Osteoblast (primary cell): Measurements from ENCODE around the gene DNM1L. TPM values are rescaled to one million over a fixed set of nuclear protein-coding genes. Genes with fewer than 3 reads are reported as not detected.
"Not testable (repeated sequence)": the region's sequence is repeated elsewhere in the genome, so short reads cannot be mapped to it uniquely, and the experiment has no call there.

ENCODE experiments used
- DNase-seq: peaks from one replicate; pipeline ENCODE4 v3.0.0; 2011; ENCODE audit warnings: low spot score, mixed read lengths; ENCODE audit not compliant: insufficient read length; ENCODE audit errors: missing footprints
- H2AFZ ChIP-seq: 2 replicates; pipeline ENCODE4 v1.6.0; 2011; ENCODE audit warnings: mild to moderate bottlenecking, low read length
- H3K27ac ChIP-seq: 2 replicates; pipeline ENCODE4 v1.5.1; 2011; ENCODE audit warnings: mild to moderate bottlenecking, low read depth, low read length, moderate library complexity
- H3K27me3 ChIP-seq: 2 replicates; pipeline ENCODE4 v1.6.0; 2012; ENCODE audit warnings: mild to moderate bottlenecking, control low read depth, inconsistent platforms, low read length, moderate library complexity; ENCODE audit not compliant: insufficient read depth
- H3K36me3 ChIP-seq: 2 replicates; pipeline ENCODE4 v1.5.1; 2011; ENCODE audit warnings: mild to moderate bottlenecking, low read length, control low read depth, moderate library complexity; ENCODE audit not compliant: insufficient read depth
- H3K4me1 ChIP-seq: 2 replicates; pipeline ENCODE4 v1.5.1; 2011; ENCODE audit warnings: mild to moderate bottlenecking, low read length, control low read depth, moderate library complexity; ENCODE audit not compliant: insufficient read depth
- H3K4me2 ChIP-seq: 2 replicates; pipeline ENCODE4 v1.6.0; 2011; ENCODE audit warnings: mild to moderate bottlenecking, low read length; ENCODE audit not compliant: insufficient read depth
- H3K4me3 ChIP-seq: fragments of 200-600 bp; sonication (generic); 3 replicates; pipeline ENCODE4 v1.5.1; 2012; ENCODE audit warnings: mild to moderate bottlenecking, low read length, inconsistent platforms; ENCODE audit not compliant: insufficient read depth
- H3K79me2 ChIP-seq: 2 replicates; pipeline ENCODE4 v1.6.0; 2012; ENCODE audit warnings: mild to moderate bottlenecking, low read length, control low read depth, inconsistent platforms; ENCODE audit not compliant: insufficient read depth
- H3K9me3 ChIP-seq: 2 replicates; pipeline ENCODE4 v1.5.1; 2011; ENCODE audit warnings: low read depth, low read length, control low read depth
- H4K20me1 ChIP-seq: 2 replicates; pipeline ENCODE4 v1.6.0; 2012; ENCODE audit warnings: mild to moderate bottlenecking, low read length, control low read depth; ENCODE audit not compliant: insufficient read depth
- total RNA-seq: library from RNA; depleted of rRNA; stranded (reverse); fragments of >200 nt; gene quantifications from 2 replicates; pipeline ENCODE4 v1.2.3, GENCODE V29; 2012
- TF ChIP-seq, protein P1 (sequence below): IDR thresholded peaks from 2 replicates; pipeline ENCODE4 v1.5.1; 2011; ENCODE audit warnings: mild to moderate bottlenecking, low read depth, low read length, moderate library complexity; ENCODE audit errors: extremely low read depth

The DNM1L gene
- total RNA-seq, 1 donor, result 74.9 TPM

DNA sequence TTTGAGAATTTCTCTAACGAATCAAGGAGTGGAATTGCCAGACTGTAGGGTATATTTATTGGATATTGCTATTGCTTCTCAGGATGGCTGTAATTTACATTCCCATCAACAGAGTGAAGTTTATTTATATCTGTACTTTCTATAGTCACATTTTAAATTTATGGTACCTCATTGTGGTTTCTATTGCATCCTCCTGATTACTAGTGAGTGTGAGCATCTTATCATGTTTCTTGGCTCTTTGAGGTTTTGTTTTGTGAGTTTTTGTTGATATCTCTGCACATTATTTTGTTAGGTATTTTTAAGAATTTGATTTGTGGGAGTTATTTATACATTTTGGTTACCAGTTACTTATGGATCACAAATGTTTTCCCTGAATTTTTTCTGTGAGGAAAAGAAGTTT, 13.9 kb downstream of the DNM1L start:
- Histone ChIP-seq H3K4me1 (no peaks in the 10 kb centered on the region), H3K27me3 (no peaks in the 10 kb centered on the region), H3K4me2 (no peak overlapping the region), H3K4me3 (no peak overlapping the region), H4K20me1 (peaks cover 12% of the 10 kb centered on the region), H3K27ac (no peak overlapping the region), H3K36me3 (no peaks in the 10 kb centered on the region), H3K79me2 (peaks cover 96% of the 10 kb centered on the region), H3K9me3 (no peaks in the 10 kb centered on the region), H2AFZ (no peak overlapping the region)
- TF ChIP-seq, protein P1, sequence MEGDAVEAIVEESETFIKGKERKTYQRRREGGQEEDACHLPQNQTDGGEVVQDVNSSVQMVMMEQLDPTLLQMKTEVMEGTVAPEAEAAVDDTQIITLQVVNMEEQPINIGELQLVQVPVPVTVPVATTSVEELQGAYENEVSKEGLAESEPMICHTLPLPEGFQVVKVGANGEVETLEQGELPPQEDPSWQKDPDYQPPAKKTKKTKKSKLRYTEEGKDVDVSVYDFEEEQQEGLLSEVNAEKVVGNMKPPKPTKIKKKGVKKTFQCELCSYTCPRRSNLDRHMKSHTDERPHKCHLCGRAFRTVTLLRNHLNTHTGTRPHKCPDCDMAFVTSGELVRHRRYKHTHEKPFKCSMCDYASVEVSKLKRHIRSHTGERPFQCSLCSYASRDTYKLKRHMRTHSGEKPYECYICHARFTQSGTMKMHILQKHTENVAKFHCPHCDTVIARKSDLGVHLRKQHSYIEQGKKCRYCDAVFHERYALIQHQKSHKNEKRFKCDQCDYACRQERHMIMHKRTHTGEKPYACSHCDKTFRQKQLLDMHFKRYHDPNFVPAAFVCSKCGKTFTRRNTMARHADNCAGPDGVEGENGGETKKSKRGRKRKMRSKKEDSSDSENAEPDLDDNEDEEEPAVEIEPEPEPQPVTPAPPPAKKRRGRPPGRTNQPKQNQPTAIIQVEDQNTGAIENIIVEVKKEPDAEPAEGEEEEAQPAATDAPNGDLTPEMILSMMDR, result no peak
- DNase-seq, result no peak

DNA sequence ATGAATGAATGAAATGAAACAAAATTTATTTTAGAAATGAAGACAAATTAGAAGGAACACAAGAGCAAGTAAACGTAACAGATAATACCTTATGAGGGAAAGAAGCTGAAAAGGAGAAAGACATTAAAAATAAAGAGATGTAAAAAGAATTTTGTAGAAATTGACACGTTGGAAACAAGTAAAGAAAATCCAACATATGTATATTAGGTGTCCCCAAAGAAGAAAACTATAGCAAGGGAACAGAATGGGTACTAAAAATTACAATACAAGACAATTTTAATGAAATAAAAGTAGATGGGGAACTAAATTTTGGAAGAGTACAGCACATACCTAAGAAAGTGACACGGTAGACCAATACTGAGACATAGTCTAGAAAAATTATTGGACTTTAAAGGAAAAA, 16.7 kb downstream of the DNM1L start:
- H4K20me1 ChIP-seq, result peaks cover 8% of the 10 kb centered on the region
- DNase-seq, result no peak
- H3K4me3 ChIP-seq, result no peak overlapping the region
- H3K27ac ChIP-seq, result no peak overlapping the region
- no peaks in the 10 kb centered on the region for H3K4me1 ChIP-seq
- H3K27me3 ChIP-seq, result no peaks in the 10 kb centered on the region
- no peak overlapping the region for H2AFZ ChIP-seq
- no peaks in the 10 kb centered on the region for H3K36me3 ChIP-seq
- H3K4me2 ChIP-seq, result no peak overlapping the region
- H3K9me3 ChIP-seq, result no peaks in the 10 kb centered on the region
- H3K79me2 ChIP-seq, result peaks cover 94% of the 10 kb centered on the region
- TF ChIP-seq, protein P1, result no peak

DNA sequence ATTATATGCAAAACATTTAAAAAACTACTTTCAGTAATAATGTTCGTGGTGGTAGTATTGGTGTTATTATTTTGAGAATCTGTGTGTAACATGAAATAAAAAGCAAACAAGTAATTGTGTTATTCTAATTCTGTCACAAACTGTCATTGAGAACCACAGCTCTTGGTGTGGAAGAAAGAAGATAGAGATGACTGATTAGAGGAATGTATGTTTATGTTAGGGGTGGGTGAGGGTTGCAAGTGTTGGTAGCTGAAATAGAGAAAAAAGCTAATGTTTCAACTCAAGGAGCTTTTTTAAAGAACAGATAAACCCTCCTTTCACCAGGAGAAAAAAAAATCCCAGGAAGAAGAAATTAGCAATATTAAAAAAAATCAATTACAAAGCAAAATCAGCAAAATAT, 18.3 kb downstream of the DNM1L start:
- Histone ChIP-seq H3K4me3 (no peak overlapping the region), H3K4me1 (no peaks in the 10 kb centered on the region), H3K9me3 (no peaks in the 10 kb centered on the region), H3K79me2 (peaks cover 83% of the 10 kb centered on the region), H3K4me2 (no peak overlapping the region), H3K27ac (no peak overlapping the region), H2AFZ (no peak overlapping the region), H3K27me3 (no peaks in the 10 kb centered on the region), H3K36me3 (peaks cover 5% of the 10 kb centered on the region), H4K20me1 (peaks cover 8% of the 10 kb centered on the region)
- no peak for DNase-seq
- TF ChIP-seq, protein P1, result no peak

DNA sequence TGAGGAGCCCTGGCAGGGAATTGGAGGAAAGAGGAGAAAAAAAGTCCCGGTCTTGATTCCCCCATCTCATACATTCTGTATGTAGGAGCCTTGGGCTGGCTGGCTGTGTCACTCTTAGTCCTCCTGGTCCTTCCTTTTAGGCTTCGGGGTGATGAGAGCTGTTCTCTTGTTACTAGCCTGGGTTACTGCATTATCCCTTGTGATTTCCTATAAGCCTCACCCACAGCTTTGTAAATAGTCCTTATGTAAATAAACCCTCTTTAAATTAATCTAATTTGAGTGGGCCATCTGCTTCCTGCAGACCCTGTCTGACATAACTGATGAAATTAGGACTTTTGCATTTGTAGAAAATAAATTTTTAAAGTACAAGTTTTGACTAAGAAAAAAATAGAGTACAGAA, 19.2 kb downstream of the DNM1L start:
- H3K27ac ChIP-seq, result no peak overlapping the region
- H3K4me1 ChIP-seq, result no peaks in the 10 kb centered on the region
- no peak overlapping the region for H3K4me3 ChIP-seq
- no peak overlapping the region for H3K4me2 ChIP-seq
- peaks cover 9% of the 10 kb centered on the region for H3K36me3 ChIP-seq
- peaks cover 8% of the 10 kb centered on the region for H4K20me1 ChIP-seq
- DNase-seq, result no peak
- H3K9me3 ChIP-seq, result no peaks in the 10 kb centered on the region
- H3K79me2 ChIP-seq, result peaks cover 80% of the 10 kb centered on the region
- H2AFZ ChIP-seq, result no peak overlapping the region
- TF ChIP-seq, protein P1, result no peak
- H3K27me3 ChIP-seq, result no peaks in the 10 kb centered on the region

DNA sequence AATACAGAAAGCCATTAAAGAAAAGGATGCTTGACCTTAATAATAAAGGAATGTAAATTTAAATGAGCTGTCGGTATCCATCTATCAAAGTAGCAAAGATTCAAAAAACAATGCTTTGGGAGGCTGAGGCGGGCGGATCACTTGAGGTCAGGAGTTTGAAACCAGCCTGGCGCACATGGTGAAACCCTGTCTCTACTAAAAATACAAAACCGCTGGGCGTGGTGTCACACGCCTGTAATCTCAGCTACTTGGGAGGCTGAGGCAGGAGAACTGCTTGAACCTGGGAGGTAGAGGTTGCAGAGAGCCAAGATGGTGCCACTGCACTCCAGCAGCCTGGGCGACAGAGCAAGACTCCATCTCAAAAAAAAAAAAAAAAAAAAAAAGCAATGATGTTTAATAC, 20.3 kb downstream of the DNM1L start:
- not testable (repeated sequence) for H3K36me3 ChIP-seq, H3K9me3 ChIP-seq, H4K20me1 ChIP-seq, H3K4me2 ChIP-seq, H2AFZ ChIP-seq, H3K4me3 ChIP-seq, DNase-seq, H3K4me1 ChIP-seq, H3K27me3 ChIP-seq, H3K27ac ChIP-seq
- peaks cover 68% of the 10 kb centered on the region for H3K79me2 ChIP-seq
